WTC11 (cell line): ENCODE measurements around the gene SLC35D1. TPM values are rescaled to one million over a fixed set of nuclear protein-coding genes. Genes with fewer than 3 reads are reported as not detected.

Experiments
- ATAC-seq: fragments of 200-7000 bp; cut with Tn5 transposase; 2 replicates; pipeline ENCODE4 v1.10.0; 2021; ENCODE audit warnings: mild to moderate bottlenecking, moderate library complexity
- CTCF ChIA-PET: fragments of 300-600 bp; sonication (Branson Sonifier 250); formaldehyde crosslinking; loops from one replicate; lab custom pipeline; 2021; ENCODE audit warnings: antibody characterized with exemption; lab: Charles Lee
- POLR2A ChIA-PET: fragments of 350-600 bp; sonication (Branson Sonifier 250); formaldehyde crosslinking; loops from one replicate; lab custom pipeline; 2021; ENCODE audit warnings: antibody characterized with exemption; lab: Charles Lee
- DNase-seq: peaks from one replicate; pipeline ENCODE4 v3.0.0; 2021; ENCODE audit warnings: low spot score
- H3K27ac Mint-ChIP-seq: 2 replicates; pipeline ENCODE4 v1.8.0; 2021; ENCODE audit warnings: mixed read lengths
- H3K27me3 Mint-ChIP-seq: 2 replicates; pipeline ENCODE4 v1.8.0; 2021; ENCODE audit warnings: low read depth, mild to moderate bottlenecking, moderate library complexity, mixed read lengths
- H3K36me3 Mint-ChIP-seq: 2 replicates; pipeline ENCODE4 v1.8.0; 2021; ENCODE audit warnings: mixed read lengths
- H3K4me1 Mint-ChIP-seq: 2 replicates; pipeline ENCODE4 v1.8.0; 2022; ENCODE audit warnings: mixed read lengths
- H3K4me3 Mint-ChIP-seq: 2 replicates; pipeline ENCODE4 v1.8.0; 2021; ENCODE audit warnings: mild to moderate bottlenecking, moderate library complexity, mixed read lengths
- H3K9me3 Mint-ChIP-seq: 2 replicates; pipeline ENCODE4 v1.8.0; 2021; ENCODE audit warnings: mixed read lengths
- ATF2 ChIP-seq: sonication (generic); formaldehyde crosslinking; IDR thresholded peaks from 2 replicates; pipeline ENCODE4 v1.8.1; 2022; ENCODE audit warnings: low read depth, missing genetic modification reagents, borderline replicate concordance
- CDX4 ChIP-seq: fragments of 250-450 bp; sonication (Bioruptor Pico); IDR thresholded peaks from 2 replicates; pipeline ENCODE4 v1.9.0; 2021; ENCODE audit warnings: moderate library complexity, mild to moderate bottlenecking, inconsistent platforms, borderline replicate concordance
- CREM ChIP-seq: sonication (generic); formaldehyde crosslinking; IDR thresholded peaks from 2 replicates; pipeline ENCODE4 v1.8.1; 2022; ENCODE audit warnings: mild to moderate bottlenecking, missing genetic modification reagents, moderate library complexity
- CTCF ChIP-seq: fragments of 200-600 bp; IDR thresholded peaks from 2 replicates; pipeline ENCODE4 v1.8.0; 2022; ENCODE audit warnings: antibody characterized with exemption
- E2F1 ChIP-seq: sonication (generic); formaldehyde crosslinking; IDR thresholded peaks from 2 replicates; pipeline ENCODE4 v1.8.0; 2022; ENCODE audit warnings: mild to moderate bottlenecking, missing genetic modification reagents
- E2F4 ChIP-seq: sonication (generic); formaldehyde crosslinking; IDR thresholded peaks from 2 replicates; pipeline ENCODE4 v1.8.1; 2022; ENCODE audit warnings: low read depth, mild to moderate bottlenecking, moderate library complexity, missing genetic modification reagents, borderline replicate concordance
- E2F5 ChIP-seq: sonication (generic); formaldehyde crosslinking; IDR thresholded peaks from 2 replicates; pipeline ENCODE4 v1.8.1; 2022; ENCODE audit warnings: mild to moderate bottlenecking, moderate library complexity, missing genetic modification reagents
- ELF4 ChIP-seq: sonication (generic); formaldehyde crosslinking; IDR thresholded peaks from 2 replicates; pipeline ENCODE4 v1.8.1; 2022; ENCODE audit warnings: low read depth, mild to moderate bottlenecking, moderate library complexity, missing genetic modification reagents
- EMX1 ChIP-seq: fragments of 250-450 bp; sonication (Bioruptor Pico); IDR thresholded peaks from 2 replicates; pipeline ENCODE4 v1.8.0; 2021; ENCODE audit warnings: mild to moderate bottlenecking
- HMGA2 ChIP-seq: fragments of 250-450 bp; sonication (Bioruptor Pico); IDR thresholded peaks from 2 replicates; pipeline ENCODE4 v1.4.0; 2021; ENCODE audit warnings: mild to moderate bottlenecking, moderate library complexity
- JUN ChIP-seq: sonication (generic); formaldehyde crosslinking; IDR thresholded peaks from 2 replicates; pipeline ENCODE4 v1.8.0; 2023; ENCODE audit warnings: mild to moderate bottlenecking, missing genetic modification reagents
- KAT7 ChIP-seq: sonication (generic); formaldehyde crosslinking; IDR thresholded peaks from 2 replicates; pipeline ENCODE4 v1.8.1; 2023; ENCODE audit warnings: missing genetic modification reagents, mild to moderate bottlenecking, borderline replicate concordance
- MYBL2 ChIP-seq: sonication (generic); formaldehyde crosslinking; IDR thresholded peaks from 2 replicates; pipeline ENCODE4 v1.8.1; 2023; ENCODE audit warnings: mild to moderate bottlenecking, moderate library complexity, missing genetic modification reagents
- NFE2L1 ChIP-seq: sonication (generic); formaldehyde crosslinking; IDR thresholded peaks from 2 replicates; pipeline ENCODE4 v1.8.1; 2023; ENCODE audit warnings: missing genetic modification reagents
- NR2C2 ChIP-seq: sonication (generic); formaldehyde crosslinking; IDR thresholded peaks from 2 replicates; pipeline ENCODE4 v1.8.0; 2022; ENCODE audit warnings: mild to moderate bottlenecking, missing genetic modification reagents
- NR3C1 ChIP-seq: sonication (generic); formaldehyde crosslinking; conservative IDR thresholded peaks from 2 replicates; pipeline ENCODE4 v1.8.1; 2023; ENCODE audit warnings: low read depth, mild to moderate bottlenecking, missing genetic modification reagents
- SMAD3 ChIP-seq: sonication (generic); formaldehyde crosslinking; IDR thresholded peaks from 2 replicates; pipeline ENCODE4 v1.8.0; 2022; ENCODE audit warnings: missing genetic modification reagents, mild to moderate bottlenecking, borderline replicate concordance
- USF1 ChIP-seq: sonication (generic); formaldehyde crosslinking; IDR thresholded peaks from 2 replicates; pipeline ENCODE4 v1.8.0; 2022; ENCODE audit warnings: mild to moderate bottlenecking, missing genetic modification reagents
- ZNF281 ChIP-seq: sonication (generic); formaldehyde crosslinking; IDR thresholded peaks from 2 replicates; pipeline ENCODE4 v1.8.0; 2023; ENCODE audit warnings: mild to moderate bottlenecking, missing genetic modification reagents
- total RNA-seq: library from RNA; stranded (reverse); gene quantifications from 3 replicates; pipeline ENCODE4 v1.2.3, GENCODE V29; 2021

Gene SLC35D1
- total RNA-seq, 1 experiment from 2014 or later = 2.4 TPM

GRCh38 chr1:67005068-67005467 is 48.9 kb downstream of the SLC35D1 start (continued):
- TF ChIP-seq ATF2 = no peak
- TF ChIP-seq, all 79 proteins: peak for 0

- H3K4me3 Mint-ChIP-seq = no peak overlapping the region
- DNase-seq = no peak
- TF ChIP-seq E2F4 (CRISPR knock-in tag) (no peak), NR3C1 (CRISPR knock-in tag) (no peak), MYBL2 (CRISPR knock-in tag) (no peak), HMGA2 (CRISPR knock-in tag) (no peak), SMAD3 (CRISPR knock-in tag) (no peak), NR2C2 (no peak), E2F1 (CRISPR knock-in tag) (no peak), JUN (no peak), CDX4 (CRISPR knock-in tag) (no peak), USF1 (CRISPR knock-in tag) (no peak), NFE2L1 (CRISPR knock-in tag) (no peak), E2F5 (no peak), CREM (CRISPR knock-in tag) (no peak), ZNF281 (CRISPR knock-in tag) (no peak), CTCF (no peak), KAT7 (CRISPR knock-in tag) (no peak), ELF4 (CRISPR knock-in tag) (no peak), EMX1 (CRISPR knock-in tag) (no peak)
- CTCF ChIA-PET = interaction anchor here (1.8 kb wide), 1 partner anchor 145 kb away, joined by 7 read pairs; no protein-coding TSS in a partner anchor
- no peaks in the 10 kb centered on the region for H3K36me3 Mint-ChIP-seq
- no peaks in the 10 kb centered on the region for H3K4me1 Mint-ChIP-seq
- no peaks in the 10 kb centered on the region for H3K27me3 Mint-ChIP-seq
- H3K27ac Mint-ChIP-seq = no peak overlapping the region
- H3K9me3 Mint-ChIP-seq = no peaks in the 10 kb centered on the region
- POLR2A ChIA-PET = no interaction called here
- no peak for ATAC-seq
Observed at GRCh38 chr1:67004176-67004575, 49.8 kb downstream of the SLC35D1 start.
